DMS114 treated with DMSO at 0.1 percent for 48 hours (cell line): ENCODE data around the gene C19orf53.

Experiments used
- DNase-seq: peaks from one replicate; lab custom pipeline; 2025; ENCODE audit not compliant: unreplicated experiment; lab: John Stamatoyannopoulos, UW

Gene C19orf53

DNA sequence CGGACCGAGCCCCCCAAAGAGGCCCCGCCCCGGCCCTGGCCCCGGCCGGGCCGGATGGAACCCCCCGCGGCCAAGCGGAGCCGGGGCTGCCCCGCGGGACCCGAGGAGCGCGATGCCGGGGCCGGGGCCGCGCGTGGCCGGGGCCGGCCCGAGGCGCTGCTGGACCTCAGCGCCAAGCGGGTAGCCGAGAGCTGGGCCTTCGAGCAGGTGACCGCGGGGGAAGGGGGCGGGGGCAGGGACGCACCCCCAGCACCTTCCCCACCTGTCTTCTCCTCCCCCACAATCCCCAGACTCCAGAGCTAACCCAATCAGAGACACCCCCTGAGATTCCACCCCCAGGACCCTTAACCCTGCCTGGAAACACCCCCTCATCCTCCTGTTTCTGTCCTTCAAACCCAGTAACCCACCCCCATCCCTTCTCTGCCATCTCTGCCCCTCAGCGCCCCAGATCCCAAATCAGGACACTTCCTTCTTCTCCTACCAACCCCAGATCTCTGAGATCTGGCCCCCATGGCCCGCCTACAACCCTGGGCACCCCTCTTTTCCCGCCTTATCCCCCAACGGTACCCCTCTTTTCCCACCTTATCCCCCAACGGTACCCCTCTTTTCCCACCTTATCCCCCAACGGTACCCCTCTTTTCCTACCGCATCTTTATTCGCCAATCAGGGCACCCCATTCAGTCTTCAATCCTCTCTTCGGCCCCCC, 21.5 kb downstream of the C19orf53 start:
- DNase-seq = no peak

DNA sequence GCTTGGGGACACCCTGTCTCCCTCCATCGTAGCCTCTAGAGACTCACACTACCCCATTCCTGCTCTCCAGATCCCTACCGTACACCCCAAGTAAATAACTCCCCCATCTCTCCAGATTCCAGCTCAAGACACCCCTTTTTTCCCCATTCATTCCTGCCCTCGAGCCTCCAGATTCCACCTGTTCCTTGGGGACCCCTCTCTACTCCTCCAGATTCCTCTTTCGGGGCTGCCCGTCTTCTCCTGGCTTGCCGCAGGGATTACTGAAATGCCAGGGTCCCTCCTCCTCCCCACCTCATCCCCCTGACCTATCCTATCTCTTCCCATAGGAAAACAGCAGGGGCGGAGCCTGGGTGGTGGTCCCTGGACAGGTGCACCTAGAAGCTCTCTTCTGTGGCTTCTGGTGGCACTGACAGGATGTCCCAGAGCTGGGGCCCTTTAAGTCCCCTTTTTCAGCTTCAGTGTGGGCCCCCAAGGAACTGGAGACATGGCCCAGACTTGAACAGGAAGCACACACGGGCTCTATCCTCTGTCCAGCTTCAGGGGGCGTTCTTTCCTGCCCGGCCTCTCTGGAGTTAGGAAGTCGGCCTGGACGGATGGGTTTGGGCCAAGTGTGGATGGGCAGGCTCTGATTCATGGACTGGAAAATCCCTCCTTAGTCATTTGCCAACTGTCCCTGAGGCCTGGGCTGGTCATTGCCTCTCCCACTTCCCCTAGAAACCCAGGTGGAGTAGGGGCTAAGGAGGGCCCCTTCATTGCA, 22.2 kb downstream of the C19orf53 start:
- DNase-seq = no peak

DNA sequence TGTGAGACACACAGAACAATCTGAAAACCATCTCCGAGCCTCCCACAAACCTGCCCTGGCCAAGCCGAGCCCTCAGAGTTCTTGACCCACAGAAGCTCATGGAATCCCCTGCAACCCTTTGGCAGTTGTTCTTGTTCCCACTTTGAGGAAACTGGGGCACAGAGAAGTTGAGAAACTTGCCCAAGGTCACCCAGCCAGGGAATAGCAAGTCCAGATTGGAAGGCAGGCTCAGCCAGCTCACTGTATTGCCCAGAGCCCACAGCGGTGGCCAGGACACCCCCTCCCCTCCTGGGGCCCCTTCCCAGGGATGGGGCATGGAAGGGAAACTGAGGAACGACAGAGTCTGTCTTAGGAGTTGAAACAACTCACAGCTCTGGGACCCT, 22.8 kb downstream of the C19orf53 start:
- DNase-seq = no peak

DNA sequence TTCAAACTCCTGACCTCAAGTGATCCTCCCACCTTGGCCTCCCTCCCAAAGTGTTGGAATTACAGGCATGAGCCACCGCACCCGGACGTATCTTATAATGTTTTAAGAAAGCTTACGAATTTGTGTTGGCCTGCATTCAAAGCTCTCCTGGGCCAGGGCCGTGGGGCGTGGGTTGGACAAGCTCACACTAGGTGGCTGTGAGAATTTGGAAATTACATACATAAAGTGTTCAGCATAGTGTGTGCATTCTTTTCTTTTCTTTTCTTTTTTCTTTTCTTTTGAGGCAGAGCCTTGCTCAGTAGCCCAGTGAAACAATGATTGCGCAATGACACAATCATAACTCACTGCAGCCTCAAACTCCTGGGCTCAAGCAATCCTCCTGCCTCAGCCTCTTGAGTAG, 23.6 kb downstream of the C19orf53 start:
- DNase-seq = no peak

DNA sequence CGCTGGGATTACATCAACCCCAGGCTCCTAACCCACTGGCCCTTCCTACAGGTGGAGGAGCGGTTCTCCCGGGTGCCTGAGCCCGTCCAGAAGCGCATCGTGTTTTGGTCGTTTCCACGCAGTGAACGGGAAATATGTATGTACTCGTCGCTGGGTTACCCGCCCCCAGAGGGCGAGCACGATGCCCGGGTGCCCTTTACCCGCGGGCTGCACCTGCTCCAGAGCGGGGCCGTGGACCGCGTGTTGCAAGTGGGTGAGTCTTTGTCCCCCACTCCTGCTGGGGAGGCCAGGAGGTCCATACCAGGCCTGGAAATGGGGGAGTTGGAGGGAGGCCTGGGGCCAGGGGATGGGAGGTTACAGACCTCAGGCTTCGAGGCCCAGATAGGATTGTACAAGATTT, 25.4 kb downstream of the C19orf53 start:
- DNase-seq = no peak

DNA sequence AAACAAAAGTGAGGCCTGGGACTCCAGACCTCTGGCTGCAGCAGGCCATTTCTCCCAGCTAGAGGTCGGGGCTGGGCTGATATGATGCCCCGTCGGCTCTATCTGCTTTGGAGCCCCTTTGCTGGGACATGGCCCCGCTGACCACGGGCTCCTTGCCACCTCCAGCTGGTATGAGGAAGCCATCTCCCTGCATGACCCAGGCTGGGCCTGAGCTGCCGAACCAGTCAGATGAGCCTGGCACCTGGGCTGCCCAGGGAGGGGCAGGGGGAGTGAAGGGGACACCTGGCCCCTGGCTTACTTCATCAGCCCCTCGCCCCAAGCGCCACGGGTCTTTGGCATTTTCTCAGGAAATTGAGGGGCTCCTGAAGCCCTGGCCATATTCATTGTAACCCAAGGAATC, 28.8 kb downstream of the C19orf53 start:
- DNase-seq = no peak

DNA sequence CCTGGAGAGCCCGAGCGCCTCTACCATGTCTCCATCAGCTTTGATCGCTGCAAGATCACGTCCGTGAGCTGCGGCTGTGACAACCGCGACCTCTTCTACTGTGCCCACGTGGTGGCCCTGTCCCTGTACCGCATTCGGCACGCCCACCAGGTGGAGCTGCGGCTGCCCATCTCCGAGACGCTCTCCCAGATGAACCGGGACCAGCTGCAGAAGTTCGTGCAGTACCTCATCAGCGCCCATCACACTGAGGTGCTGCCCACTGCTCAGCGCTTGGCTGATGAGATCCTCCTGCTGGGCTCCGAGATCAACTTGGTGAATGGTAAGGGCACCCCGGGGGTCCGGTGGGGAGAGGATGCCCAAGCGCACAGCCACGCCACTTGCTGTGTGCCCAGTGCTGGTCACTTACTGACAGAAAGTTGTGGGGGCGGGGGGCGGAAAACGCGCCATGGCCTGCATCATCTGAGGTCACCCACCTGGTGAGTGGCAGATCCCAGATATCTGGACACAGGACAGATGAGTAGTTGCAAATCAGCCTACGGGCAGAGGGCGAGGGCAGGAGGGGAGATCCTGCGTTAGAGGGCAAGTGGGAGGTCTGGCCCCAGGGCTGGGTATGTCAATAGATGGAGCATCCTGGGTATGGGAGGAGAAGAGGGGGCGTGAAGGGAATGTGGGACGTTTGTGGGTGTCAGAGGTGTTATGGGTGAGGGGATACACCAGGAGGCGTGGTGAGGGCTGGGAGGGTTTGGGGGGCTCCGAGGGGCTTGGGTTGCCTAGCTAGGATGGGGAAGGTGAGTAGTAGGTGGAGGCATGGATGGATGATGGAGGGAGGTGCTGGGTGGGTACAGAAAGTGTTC, 30.8 kb downstream of the C19orf53 start:
- no peak for DNase-seq

- no peak for DNase-seq
Observed at GRCh38 chr19:13806728-13807127, 32.5 kb downstream of the C19orf53 start.

DNA sequence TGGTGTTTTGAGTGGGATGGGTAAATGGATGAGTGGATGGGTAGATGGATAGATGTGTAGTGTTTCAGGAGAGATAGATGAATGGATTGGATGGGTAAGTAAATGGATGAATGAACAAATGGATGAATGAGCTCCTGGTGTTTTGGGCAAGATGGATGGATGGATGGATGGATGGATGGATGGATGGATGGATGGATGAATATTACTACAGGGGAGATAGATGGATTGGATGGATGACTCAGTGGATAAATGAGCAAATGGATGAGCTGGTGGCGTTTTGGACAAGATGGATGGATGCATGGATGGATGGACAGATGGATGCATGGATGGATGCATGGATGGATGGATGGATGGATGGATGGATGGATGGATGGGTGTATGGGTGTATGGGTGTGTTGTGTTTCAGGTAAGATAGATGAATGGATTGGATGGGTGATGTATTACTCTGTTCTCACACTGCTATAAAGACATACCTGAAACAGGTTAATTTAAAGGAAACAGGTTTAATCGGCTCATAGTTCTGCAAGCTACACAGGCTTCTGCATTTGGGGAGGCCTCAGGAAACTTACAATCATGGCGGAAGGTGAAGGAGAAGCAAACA, 33.3 kb downstream of the C19orf53 start:
- no peak for DNase-seq

GRCh38 chr19:13808856-13809255, 34.6 kb downstream of the C19orf53 start:
- no peak for DNase-seq

DNA sequence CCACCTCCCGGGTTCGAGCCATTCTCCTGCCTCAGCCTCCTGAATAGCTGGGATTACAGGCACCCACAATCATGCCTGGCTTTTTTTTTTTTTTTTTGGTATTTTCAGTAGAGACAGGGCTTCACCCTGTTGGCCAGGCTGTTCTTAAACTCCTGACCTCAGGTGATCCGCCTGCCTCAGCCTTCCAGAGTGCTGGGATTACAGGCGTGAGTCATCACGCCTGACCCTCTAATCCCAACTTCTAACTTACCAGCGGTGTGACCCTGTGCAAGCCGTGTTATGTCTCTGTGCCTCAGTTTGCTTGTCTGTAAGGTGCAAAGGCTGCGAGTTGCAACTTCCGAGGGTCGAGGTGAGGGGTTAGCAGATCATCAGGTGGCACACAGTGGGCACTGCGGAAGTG, 38.3 kb downstream of the C19orf53 start:
- no peak for DNase-seq

- DNase-seq = no peak
Observed at GRCh38 chr19:13813147-13813546, 38.9 kb downstream of the C19orf53 start.

DNA sequence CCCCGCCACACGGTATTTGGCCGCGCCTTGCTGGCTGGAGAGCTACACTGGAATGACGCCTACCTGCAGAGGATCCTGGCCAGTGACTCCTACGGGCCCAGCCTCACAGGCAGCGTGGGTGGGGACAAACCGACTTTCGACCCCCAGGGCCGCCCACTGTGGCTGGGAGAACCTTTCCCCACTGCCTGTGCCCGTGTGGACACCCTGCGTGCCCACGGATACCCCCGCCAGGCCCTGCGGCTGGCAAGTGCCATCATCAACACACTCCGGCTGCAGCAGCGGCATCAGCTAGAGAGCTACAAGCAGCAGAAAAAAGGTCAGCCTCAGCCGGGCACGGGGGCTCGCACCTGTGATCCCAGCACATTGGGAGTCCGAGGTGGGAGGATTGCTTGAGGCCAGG, 40.3 kb downstream of the C19orf53 start:
- no peak for DNase-seq

- no peak for DNase-seq
Observed at GRCh38 chr19:13817018-13817614, 42.9 kb downstream of the C19orf53 start.

DNA sequence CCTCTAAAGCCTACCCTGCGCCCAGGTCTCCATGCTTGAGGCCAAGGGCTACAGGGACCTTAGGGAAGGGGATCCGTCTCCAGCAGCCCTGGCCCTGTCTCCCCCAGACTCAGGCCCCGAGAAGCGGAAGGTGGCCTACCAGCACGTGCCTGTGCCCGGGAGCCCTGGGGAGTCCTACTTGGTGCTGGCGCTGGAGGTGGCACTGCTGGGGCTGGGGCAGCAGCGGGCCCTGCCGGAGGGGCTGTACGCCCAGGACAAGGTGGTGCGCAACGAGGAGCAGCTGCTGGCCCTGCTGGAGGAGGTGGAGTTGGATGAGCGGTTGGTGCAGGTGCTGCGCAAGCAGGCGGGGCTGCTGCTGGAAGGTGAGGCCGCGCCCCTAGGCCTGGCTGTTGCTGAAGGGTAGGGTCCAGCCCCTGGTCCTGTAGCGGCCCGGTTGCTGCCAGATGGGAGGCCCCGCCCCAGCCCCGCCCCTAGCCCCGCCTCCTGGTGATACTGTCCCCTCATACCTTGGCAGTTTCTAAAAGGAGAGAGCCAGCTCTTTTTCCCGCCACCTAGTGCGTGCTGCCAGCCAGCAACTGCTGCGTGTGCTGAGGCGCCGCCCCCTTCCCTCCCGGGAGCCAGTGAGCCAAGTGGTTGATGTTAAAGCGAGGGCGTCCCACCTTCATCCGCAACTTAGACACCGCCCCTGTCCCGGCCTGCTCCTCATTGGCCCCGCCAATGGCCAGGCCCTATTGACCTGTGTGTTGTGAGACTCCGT, 43.5 kb downstream of the C19orf53 start:
- DNase-seq = no peak

DNA sequence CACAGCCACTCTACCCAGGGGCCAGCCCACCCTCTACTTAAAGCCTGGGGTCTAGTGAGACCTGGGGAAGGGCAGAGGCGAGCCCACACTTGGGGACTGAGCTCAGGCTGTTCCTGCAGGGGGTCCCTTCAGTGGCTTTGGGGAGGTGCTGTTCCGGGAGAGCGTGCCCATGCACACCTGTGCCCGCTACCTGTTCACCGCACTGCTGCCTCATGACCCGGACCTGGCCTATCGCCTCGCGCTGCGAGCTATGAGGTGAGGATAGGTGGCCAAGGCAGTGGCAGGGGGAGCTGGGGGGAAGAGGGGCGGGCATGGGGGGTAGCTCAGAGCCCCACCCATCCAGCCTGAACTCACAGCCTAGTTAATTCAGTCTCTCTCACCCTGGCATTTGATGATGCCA, 45.0 kb downstream of the C19orf53 start:
- no peak for DNase-seq

GRCh38 chr19:13821292-13821691, 47.0 kb downstream of the C19orf53 start:
- no peak for DNase-seq

DNA sequence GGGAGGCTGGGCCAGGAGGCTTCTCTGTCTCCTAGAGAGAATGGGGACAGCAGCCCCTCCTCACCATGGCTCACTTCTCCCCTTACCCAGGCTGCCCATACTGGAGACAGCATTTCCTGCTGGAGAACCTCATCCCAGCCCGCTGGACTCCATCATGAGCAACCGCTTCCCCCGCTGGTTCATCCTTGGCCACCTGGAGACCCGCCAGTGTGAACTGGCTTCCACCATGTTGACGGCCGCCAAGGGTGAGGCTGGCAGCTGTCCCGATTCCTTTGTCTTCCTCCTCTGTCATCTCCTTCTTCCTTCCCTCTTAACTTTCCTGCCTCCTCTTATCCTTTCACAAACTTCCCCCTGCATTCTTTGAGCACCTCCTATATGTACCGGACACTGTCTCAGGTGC, 49.0 kb downstream of the C19orf53 start:
- no peak for DNase-seq

DNA sequence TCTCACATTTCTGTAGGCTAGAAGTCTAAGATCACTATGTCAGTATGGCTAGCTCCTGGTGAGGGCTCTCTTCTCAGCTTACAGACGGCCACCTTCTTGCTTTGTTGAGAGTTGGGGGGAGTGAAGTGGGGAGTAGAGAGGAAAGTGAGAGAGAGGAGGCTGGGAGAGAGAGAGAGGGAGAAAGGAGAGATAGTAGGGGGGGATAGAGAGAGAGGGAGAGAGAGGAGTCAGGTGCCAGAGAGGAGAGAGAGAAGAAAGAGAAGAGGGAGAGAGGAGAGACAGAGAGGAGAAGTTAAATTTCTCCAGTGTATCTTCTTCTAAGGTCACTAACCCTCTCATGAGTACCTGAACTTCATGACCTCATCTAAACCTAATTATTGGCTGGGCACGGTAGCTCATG, 49.6 kb downstream of the C19orf53 start:
- no peak for DNase-seq

DNA sequence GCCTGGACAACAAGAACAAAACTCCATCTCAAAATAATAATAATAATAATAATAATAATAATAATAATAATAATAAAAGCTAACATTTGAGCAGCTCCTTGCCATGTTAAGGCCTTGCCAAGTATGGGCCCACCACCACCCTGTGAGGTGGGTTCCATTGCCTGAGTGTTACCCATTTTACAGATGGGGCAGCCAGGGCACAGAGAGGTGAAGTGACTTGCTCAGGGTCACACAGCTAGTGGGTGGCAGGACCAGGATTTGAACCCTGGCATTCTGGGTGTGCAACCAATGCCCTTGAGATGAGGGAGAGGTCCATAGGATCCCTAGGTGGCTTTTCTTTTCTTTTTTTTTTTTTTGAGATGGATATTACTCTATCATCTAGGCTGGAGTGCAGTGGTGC, 50.4 kb downstream of the C19orf53 start:
- DNase-seq = no peak
